Neural cell (in vitro differentiated cells): ENCODE results near the gene CLBA1.

ENCODE experiments used
- CTCF ChIP-seq: fragments of 450-650 bp; IDR thresholded peaks from 2 replicates; pipeline ENCODE4 v1.5.1; 2014; ENCODE audit warnings: antibody characterized with exemption, mild to moderate bottlenecking, moderate library complexity; ENCODE audit not compliant: poor library complexity, severe bottlenecking
- EP300 ChIP-seq: fragments of 450-650 bp; conservative IDR thresholded peaks from 2 replicates; pipeline ENCODE4 v1.6.1; 2014; ENCODE audit warnings: antibody characterized with exemption, mild to moderate bottlenecking, moderate library complexity; ENCODE audit not compliant: poor library complexity, severe bottlenecking
- EZH2 ChIP-seq: fragments of 200-600, 300-800 bp; shearing (Covaris generic), sonication (generic); IDR thresholded peaks from 2 replicates; pipeline ENCODE4 v1.6.1; 2014; ENCODE audit warnings: antibody characterized with exemption, low read length, borderline replicate concordance, mild to moderate bottlenecking; ENCODE audit not compliant: insufficient read depth, poor library complexity, severe bottlenecking
- POLR2AphosphoS5 ChIP-seq: IDR thresholded peaks from 2 replicates; pipeline ENCODE4 v1.6.1; 2012
- RAD21 ChIP-seq: fragments of 450-650 bp; conservative IDR thresholded peaks from 2 replicates; pipeline ENCODE4 v1.6.1; 2014; ENCODE audit warnings: antibody characterized with exemption, mild to moderate bottlenecking, moderate library complexity
- REST ChIP-seq: IDR thresholded peaks from 2 replicates; pipeline ENCODE4 v1.6.1; 2012; ENCODE audit warnings: borderline replicate concordance
- SMC3 ChIP-seq: fragments of 450-650 bp; conservative IDR thresholded peaks from 2 replicates; pipeline ENCODE4 v1.6.1; 2014; ENCODE audit warnings: antibody characterized with exemption, mild to moderate bottlenecking, moderate library complexity; ENCODE audit not compliant: poor library complexity
- TAF1 ChIP-seq: IDR thresholded peaks from 2 replicates; pipeline ENCODE4 v1.6.1; 2012; ENCODE audit warnings: low read depth

GRCh38 chr14:104950021-104950420 is 35.6 kb upstream of the CLBA1 start:
- TF ChIP-seq CTCF (no peak), EZH2 (no peak), RAD21 (no peak), REST (no peak), EP300 (no peak), POLR2AphosphoS5 (no peak), TAF1 (no peak), SMC3 (no peak)
